B cell (primary cell): Measurements from ENCODE around the gene TRABD. TPM values are rescaled to one million over a fixed set of nuclear protein-coding genes. Genes with fewer than 3 reads are reported as not detected.

Source experiments
- ATAC-seq: fragments of 200-7000 bp; cut with Tn5 transposase; one replicate; pipeline ENCODE4 v1.10.0; 2021; ENCODE audit warnings: low read depth, mild to moderate bottlenecking, moderate number of reproducible peaks, moderate library complexity
- CTCF ChIA-PET: fragments of 350-600 bp; sonication (Branson Sonifier 250); formaldehyde crosslinking; loops from one replicate; lab custom pipeline; 2021; ENCODE audit warnings: antibody characterized with exemption, inconsistent platforms; lab: Charles Lee
- POLR2A ChIA-PET: fragments of 350-600 bp; sonication (Branson Sonifier 250); formaldehyde crosslinking; loops from one replicate; lab custom pipeline; 2021; ENCODE audit warnings: antibody characterized with exemption; lab: Charles Lee
- DNase-seq: peaks from one replicate; pipeline ENCODE4 v3.0.0; 2013
- H2AFZ ChIP-seq: 2 replicates; pipeline ENCODE4 v1.6.1; 2012; ENCODE audit warnings: mild to moderate bottlenecking, low read depth, low read length; ENCODE audit not compliant: insufficient read depth, poor library complexity, severe bottlenecking
- H3K27ac ChIP-seq, 2 donors: 1 replicate in 1 of 2; 2 replicates in 1 of 2; pipeline ENCODE4 v1.5.1; 2012 to 2013; ENCODE audit warnings: low read length in 2 of 2, mild to moderate bottlenecking in 2 of 2, moderate library complexity in 1 of 2
- H3K27me3 ChIP-seq, 4 experiments: fragments of 200-600 bp in 1 of 4; sonication (generic) in 1 of 4; replicated peaks in 1 of 4; 1 replicate in 2 of 4; 2 replicates in 2 of 4; pipeline versions ENCODE4 v1.6.1 to v1.7.0; 2013 to 2016; ENCODE audit warnings: low read length in 3 of 4, mild to moderate bottlenecking in 2 of 4, mixed read lengths in 1 of 4, moderate library complexity in 1 of 4; ENCODE audit not compliant: insufficient read depth in 4 of 4, control insufficient read depth in 3 of 4; ENCODE audit errors: control extremely low read depth in 1 of 4
- H3K36me3 ChIP-seq, 2 experiments: replicated peaks in 1 of 2; 1 replicate in 1 of 2; 2 replicates in 1 of 2; pipeline versions ENCODE4 v1.6.1 to v1.7.1; 2013; ENCODE audit warnings: low read length in 1 of 2; ENCODE audit not compliant: insufficient read depth in 2 of 2, control insufficient read depth in 1 of 2; ENCODE audit errors: control extremely low read depth in 1 of 2, extremely low read depth in 1 of 2
- H3K4me1 ChIP-seq, 2 donors: fragments of 200-600 bp in 1 of 2; sonication (generic) in 1 of 2; 1 replicate in 1 of 2; 2 replicates in 1 of 2; pipeline versions ENCODE4 v1.5.1 to v1.6.1; 2013 to 2017; ENCODE audit warnings: low read length in 2 of 2; ENCODE audit not compliant: control insufficient read depth in 2 of 2, insufficient read depth in 2 of 2
- H3K4me2 ChIP-seq: replicated peaks from 2 replicates; pipeline ENCODE3; 2012; ENCODE audit warnings: mild to moderate bottlenecking, low read depth, low read length; ENCODE audit not compliant: poor library complexity, severe bottlenecking
- H3K4me3 ChIP-seq, 5 experiments: fragments of 200-600 bp in 1 of 5; sonication (generic) in 1 of 5; 1 replicate in 3 of 5; 2 replicates in 2 of 5; pipeline versions ENCODE4 v1.5.1 to v1.7.0; 2011 to 2016; ENCODE audit warnings: low read length in 4 of 5, mild to moderate bottlenecking in 4 of 5, low read depth in 2 of 5, control low read depth in 1 of 5, moderate library complexity in 1 of 5; ENCODE audit not compliant: insufficient read depth in 1 of 5; ENCODE audit errors: control extremely low read depth in 1 of 5, extremely low read depth in 1 of 5
- H3K79me2 ChIP-seq: fragments of 200-600 bp; sonication (generic); one replicate; pipeline ENCODE4 v1.6.0; 2016; ENCODE audit warnings: low read length; ENCODE audit not compliant: control insufficient read depth, insufficient read depth
- H3K9ac ChIP-seq: fragments of 200-600 bp; sonication (generic); 2 replicates; pipeline ENCODE4 v1.6.1; 2017; ENCODE audit warnings: mild to moderate bottlenecking, low read length, moderate library complexity
- H3K9me3 ChIP-seq, 3 donors: one replicate each; pipeline versions ENCODE4 v1.6.1 to v1.7.1; 2013; ENCODE audit warnings: low read length in 2 of 3; ENCODE audit not compliant: control insufficient read depth in 2 of 3, insufficient read depth in 1 of 3; ENCODE audit errors: control extremely low read depth in 1 of 3
- H4K20me1 ChIP-seq: 2 replicates; pipeline ENCODE4 v1.6.0; 2012; ENCODE audit warnings: mild to moderate bottlenecking, low read length; ENCODE audit not compliant: insufficient read depth, control insufficient read depth, poor library complexity, severe bottlenecking
- H3K27ac Mint-ChIP-seq: one replicate; pipeline ENCODE4 v1.8.0; 2021; ENCODE audit warnings: mixed read lengths
- H3K27me3 Mint-ChIP-seq: one replicate; pipeline ENCODE4 v1.8.0; 2021; ENCODE audit warnings: mixed read lengths
- H3K4me1 Mint-ChIP-seq: one replicate; pipeline ENCODE4 v1.8.0; 2021; ENCODE audit warnings: mixed read lengths
- H3K4me3 Mint-ChIP-seq: one replicate; pipeline ENCODE4 v1.8.0; 2021; ENCODE audit warnings: mixed read lengths
- H3K9me3 Mint-ChIP-seq: one replicate; pipeline ENCODE4 v1.8.0; 2022; ENCODE audit warnings: mixed read lengths; ENCODE audit not compliant: insufficient read depth
- CTCF ChIP-seq: fragments of 200-600 bp; IDR thresholded peaks from one replicate; pipeline ENCODE4 v1.8.0; 2022; ENCODE audit warnings: antibody characterized with exemption, mild to moderate bottlenecking
- EZH2 ChIP-seq: IDR thresholded peaks from 2 replicates; pipeline ENCODE4 v1.6.1; 2012; ENCODE audit warnings: borderline replicate concordance, low read depth, mild to moderate bottlenecking, moderate library complexity, low read length; ENCODE audit not compliant: insufficient read depth, poor library complexity, severe bottlenecking
- WGBS: methylation state at CpG from one replicate; pipeline ENCODE4 v1.1.5; 2013; ENCODE audit warnings: missing lambda C conversion rate; ENCODE audit not compliant: insufficient coverage; 5-methylcytosine and 5-hydroxymethylcytosine counted together
- intact Hi-C: fragments of 100-400 bp; cut with micrococcal nuclease; formaldehyde crosslinking; loops from one replicate; pipeline ENCODE4 v1.10.0; 2022
- polyA plus RNA-seq: library from polyadenylated mRNA; depleted of rRNA; stranded (reverse); fragments of >200 nt; gene quantifications from 2 replicates; pipeline ENCODE4 v1.2.3, GENCODE V29; 2012
- total RNA-seq, 2 donors: library from RNA; stranded (reverse); fragments of 120-200 nt in 1 of 2; gene quantifications; 1 replicate in 1 of 2; 2 replicates in 1 of 2; pipeline versions ENCODE4 v1.2.3 to v1.2.4, GENCODE V29; 2013 to 2022

The TRABD gene
- total and polyA plus RNA-seq, 2 donors (not counting 1 experiment from before 2014, with no cell fraction given), result 164 to 200 TPM

DNA sequence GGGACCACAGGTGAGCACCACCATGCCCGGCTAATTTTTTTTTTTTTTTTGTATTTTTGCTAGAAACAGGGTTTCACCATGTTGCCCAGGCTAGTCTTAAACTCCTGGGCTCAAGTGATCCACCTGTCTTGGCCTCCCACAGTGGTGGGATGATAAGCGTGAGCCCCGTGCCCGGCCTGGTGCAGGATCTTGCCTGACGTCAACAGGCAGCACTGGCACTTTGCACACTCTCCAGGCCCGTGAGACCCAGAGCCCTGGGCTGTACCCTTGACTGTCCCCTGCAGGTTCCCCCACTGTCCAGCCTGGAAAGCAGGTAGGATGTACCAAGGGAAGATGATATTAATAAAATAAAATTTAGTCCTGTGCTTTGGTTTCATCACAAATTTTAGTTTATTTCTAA is 44.3 kb upstream of the TRABD start:
- no peak for ATAC-seq
- H3K4me2 ChIP-seq, result no peak overlapping the region
- TF ChIP-seq CTCF (no peak), EZH2 (no peak)
- peaks cover 4% of the 10 kb centered on the region for H3K4me1 Mint-ChIP-seq
- intact Hi-C loops, result no loop called here
- H3K9ac ChIP-seq, result no peak overlapping the region
- POLR2A ChIA-PET, result no interaction called here
- H3K27ac Mint-ChIP-seq, result no peak overlapping the region
- CTCF ChIA-PET, result interaction anchor here (0.7 to 1.3 kb wide), 2 partner anchors 100 to 111 kb away, joined by 3 to 4 read pairs; no protein-coding TSS in a partner anchor
- H3K9me3 Mint-ChIP-seq, result no peaks in the 10 kb centered on the region
- DNase-seq, result no peak
- H3K9me3 ChIP-seq, result no peaks in the 10 kb centered on the region
- no peaks in the 10 kb centered on the region for H3K4me1 ChIP-seq
- no peaks in the 10 kb centered on the region for H3K36me3 ChIP-seq
- no peak overlapping the region for H2AFZ ChIP-seq
- no peak overlapping the region for H3K4me3 Mint-ChIP-seq
- 82% methylated on average over 5 of the region's 6 CpGs for WGBS
- H3K79me2 ChIP-seq, result no peaks in the 10 kb centered on the region
- peaks cover 0 to 3% (median 0%) of the 10 kb centered on the region in 4 experiments for H3K27me3 ChIP-seq
- H3K27ac ChIP-seq, result no peak overlapping the region
- H3K27me3 Mint-ChIP-seq, result peaks cover 25% of the 10 kb centered on the region
- no peaks in the 10 kb centered on the region for H4K20me1 ChIP-seq
- H3K4me3 ChIP-seq, result no peak overlapping the region

GRCh38 chr22:50141891-50142363 is 43.8 kb upstream of the TRABD start:
- ATAC-seq (no peak), DNase-seq (no peak)
- no peaks in the 10 kb centered on the region for H3K36me3 ChIP-seq
- H3K9me3 ChIP-seq, result no peaks in the 10 kb centered on the region
- H3K27me3 Mint-ChIP-seq, result peaks cover 22% of the 10 kb centered on the region
- 89% methylated on average over 9 of the region's 11 CpGs for WGBS
- H4K20me1 ChIP-seq, result no peaks in the 10 kb centered on the region
- H3K4me1 Mint-ChIP-seq, result peaks cover 4% of the 10 kb centered on the region
- TF ChIP-seq CTCF, result no peak
- TF ChIP-seq EZH2, result no peak
- H3K27me3 ChIP-seq, result peaks cover 0 to 3% (median 0%) of the 10 kb centered on the region in 4 experiments
- POLR2A ChIA-PET, result no interaction called here
- no peak overlapping the region for H3K4me2 ChIP-seq
- H3K4me3 Mint-ChIP-seq, result no peak overlapping the region
- no peak overlapping the region for H3K9ac ChIP-seq
- H3K4me1 ChIP-seq, result no peaks in the 10 kb centered on the region
- H3K4me3 ChIP-seq, result no peak overlapping the region
- H2AFZ ChIP-seq, result no peak overlapping the region
- intact Hi-C loops, result no loop called here
- no peak overlapping the region for H3K27ac Mint-ChIP-seq
- H3K79me2 ChIP-seq, result no peaks in the 10 kb centered on the region
- CTCF ChIA-PET, result interaction anchor here (1.0 to 1.3 kb wide), 3 partner anchors 38 to 211 kb away, joined by 3 to 4 read pairs (median 3); no protein-coding TSS in a partner anchor
- no peaks in the 10 kb centered on the region for H3K9me3 Mint-ChIP-seq
- no peak overlapping the region for H3K27ac ChIP-seq
